ELF-1 (cell line): ENCODE measurements around the gene CCDC187.

Experiments
- DNase-seq: peaks from one replicate; pipeline ENCODE4 v3.0.0-alpha.2; 2016; ENCODE audit warnings: low read depth, low spot score

Gene CCDC187

GRCh38 chr9:136312436-136312835 lies 8.5 kb upstream of the CCDC187 start:
- peak; percentile 34 for DNase-seq

DNA sequence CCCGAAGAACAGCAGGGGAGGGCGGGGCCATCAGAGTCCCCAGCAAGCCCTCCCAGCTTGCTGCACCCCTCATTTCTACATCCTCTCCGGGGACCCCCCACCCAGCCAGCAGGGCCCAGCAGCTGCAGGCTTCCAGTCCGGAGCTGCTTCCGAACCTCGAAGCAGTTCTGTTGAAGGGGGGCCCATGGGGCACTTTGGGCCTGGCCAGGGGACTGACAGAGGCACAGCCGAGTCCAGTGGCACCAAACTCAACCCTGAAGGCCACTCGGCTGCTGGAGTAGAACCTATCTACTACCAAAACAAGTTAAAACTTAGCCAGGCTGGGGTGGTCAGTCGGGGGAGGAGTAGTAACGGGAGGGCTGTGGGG lies 8.1 kb upstream of the CCDC187 start:
- no peak for DNase-seq

- DNase-seq: peak; percentile 80
Observed at GRCh38 chr9:136311051-136312008, 7.4 kb upstream of the CCDC187 start.

- no peak for DNase-seq
Observed at GRCh38 chr9:136310273-136311030, 6.6 kb upstream of the CCDC187 start.

DNA sequence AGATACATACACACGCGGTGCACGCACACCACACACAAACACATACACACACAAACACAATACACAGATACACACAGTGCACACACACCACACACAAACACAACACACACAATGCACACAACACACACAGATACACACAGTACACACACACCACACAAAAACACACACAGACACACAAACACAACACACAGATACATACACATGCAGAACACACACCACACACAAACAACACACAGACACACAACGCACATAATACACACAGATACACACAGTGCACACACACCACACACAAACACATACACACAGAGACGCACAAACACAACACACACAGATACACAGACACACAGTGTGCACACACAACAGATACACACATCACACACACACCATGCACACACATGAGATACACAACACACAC lies 5.9 kb upstream of the CCDC187 start:
- no peak for DNase-seq

- no peak for DNase-seq
Observed at GRCh38 chr9:136309101-136309801, 5.4 kb upstream of the CCDC187 start.

DNA sequence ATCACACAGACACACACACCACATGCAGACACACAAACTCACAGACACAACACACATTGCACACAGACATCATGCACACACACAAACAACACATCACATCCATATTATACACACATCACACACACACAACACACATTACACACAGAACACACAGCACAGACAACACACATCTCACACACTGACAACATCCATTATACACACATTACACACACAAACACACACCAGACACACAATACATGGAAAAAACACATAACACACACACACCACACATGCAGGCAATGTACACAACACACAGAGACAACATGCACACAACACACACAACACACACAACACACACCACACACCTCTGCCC lies 4.8 kb upstream of the CCDC187 start:
- DNase-seq: no peak

- DNase-seq: no peak
Observed at GRCh38 chr9:136308006-136308701, 4.3 kb upstream of the CCDC187 start.

DNA sequence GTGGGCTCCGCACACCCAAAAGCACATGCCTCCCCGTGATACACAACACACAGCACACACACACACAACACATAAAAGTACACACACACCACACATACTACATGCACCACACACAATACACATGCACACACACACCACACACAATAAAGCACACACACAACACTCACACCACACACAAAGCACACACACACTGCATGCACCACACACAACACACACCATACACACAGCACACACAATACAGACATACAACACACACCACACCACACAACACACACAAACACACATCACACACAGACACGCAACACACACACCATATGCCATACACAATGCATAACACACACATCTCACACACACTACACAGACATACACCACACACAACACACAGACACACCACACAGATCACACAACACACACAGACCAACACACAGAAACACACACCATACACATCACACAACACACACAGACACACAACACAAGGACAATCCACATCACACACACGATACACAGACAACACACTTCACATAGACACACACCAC lies 3.4 kb upstream of the CCDC187 start:
- no peak for DNase-seq

DNA sequence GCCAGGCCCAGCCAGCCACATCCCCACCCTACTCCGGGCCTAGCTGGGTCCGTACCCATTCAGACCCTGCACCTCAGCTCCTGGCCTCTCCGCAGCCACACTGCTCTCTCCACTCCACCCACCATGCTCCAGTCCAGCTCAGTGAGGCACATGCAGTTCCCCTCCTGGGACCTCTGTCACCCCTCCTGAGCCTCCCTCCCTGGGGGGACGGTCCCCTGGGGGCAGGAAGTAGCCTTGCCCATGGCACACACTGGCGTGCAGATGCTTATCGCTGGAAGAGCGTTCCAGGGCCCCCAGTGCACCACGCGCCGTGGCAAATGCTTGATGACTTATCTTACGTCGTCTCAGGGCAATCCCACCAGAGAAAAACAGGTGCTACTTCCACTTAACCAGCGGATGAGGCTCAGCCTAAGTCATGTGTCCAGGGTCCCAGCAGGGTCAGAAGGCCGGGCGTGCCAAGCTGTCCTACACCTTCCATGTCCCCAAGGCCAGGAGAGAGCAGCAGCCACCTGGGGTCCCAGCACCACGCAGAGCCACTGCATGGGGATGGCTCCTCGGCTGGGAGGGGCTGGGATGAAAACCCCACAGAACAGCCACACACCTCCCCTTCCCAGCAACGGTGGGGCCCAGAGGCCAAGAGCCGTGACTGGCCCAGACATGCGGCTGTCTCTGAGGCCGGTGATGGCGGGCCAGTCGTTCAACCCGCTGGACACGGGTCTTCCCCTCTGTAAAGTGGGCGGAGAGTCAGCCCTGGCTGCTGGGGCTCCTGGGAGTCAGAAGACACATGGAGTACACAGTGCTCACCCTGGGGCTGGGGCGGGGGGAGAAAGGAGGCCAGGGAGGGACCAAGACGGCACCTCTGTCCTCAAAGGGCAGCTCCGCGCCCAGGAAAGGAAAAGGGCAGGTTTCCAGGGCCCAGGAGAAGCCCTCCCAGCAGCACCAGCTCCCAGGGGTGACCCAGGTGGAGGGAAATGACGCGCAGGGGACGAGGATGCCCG lies 2.6 kb upstream of the CCDC187 start:
- DNase-seq: no peak

DNA sequence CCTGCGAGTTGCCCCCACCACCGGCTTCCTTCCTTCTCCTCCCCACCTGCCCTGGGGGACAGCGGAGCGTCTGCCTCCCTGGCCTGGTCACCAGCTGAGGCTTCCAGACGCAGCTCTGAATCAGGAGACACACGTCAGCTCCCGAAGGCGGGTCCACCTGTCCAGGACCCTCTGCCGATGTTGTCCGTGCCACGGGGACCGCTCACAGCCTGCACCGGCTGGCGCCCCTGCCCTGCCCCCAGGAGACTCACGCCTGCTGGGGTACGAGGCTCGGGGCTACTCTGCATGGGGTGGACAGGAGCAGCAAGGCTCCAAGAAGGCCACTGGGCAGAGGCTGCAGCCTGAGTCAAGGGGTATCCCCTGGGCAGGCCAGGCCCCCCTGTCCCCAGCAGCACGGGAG lies 1.9 kb upstream of the CCDC187 start:
- DNase-seq: no peak

DNA sequence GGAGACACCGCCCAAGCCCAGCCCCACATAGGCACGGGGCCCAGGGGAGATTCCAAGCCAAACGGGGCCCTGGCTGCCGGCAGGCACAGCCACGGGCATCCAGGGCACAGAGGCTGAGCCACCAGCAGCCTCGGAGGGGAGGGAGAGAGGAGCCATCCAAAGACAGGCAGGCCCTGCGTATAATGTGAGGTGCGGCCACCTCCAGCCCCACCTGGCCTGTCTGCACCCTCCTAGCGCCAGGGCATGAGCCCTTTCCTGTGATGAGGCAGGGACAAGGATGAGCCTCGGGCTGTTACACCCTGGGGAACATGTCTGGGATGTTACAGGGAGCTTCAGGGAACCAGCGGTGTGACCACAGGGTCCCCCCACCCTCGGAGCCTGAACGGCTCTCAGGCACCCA lies 1.1 kb upstream of the CCDC187 start:
- no peak for DNase-seq

- DNase-seq: no peak
Observed at GRCh38 chr9:136304456-136304855, 562 bp upstream of the CCDC187 start.

DNA sequence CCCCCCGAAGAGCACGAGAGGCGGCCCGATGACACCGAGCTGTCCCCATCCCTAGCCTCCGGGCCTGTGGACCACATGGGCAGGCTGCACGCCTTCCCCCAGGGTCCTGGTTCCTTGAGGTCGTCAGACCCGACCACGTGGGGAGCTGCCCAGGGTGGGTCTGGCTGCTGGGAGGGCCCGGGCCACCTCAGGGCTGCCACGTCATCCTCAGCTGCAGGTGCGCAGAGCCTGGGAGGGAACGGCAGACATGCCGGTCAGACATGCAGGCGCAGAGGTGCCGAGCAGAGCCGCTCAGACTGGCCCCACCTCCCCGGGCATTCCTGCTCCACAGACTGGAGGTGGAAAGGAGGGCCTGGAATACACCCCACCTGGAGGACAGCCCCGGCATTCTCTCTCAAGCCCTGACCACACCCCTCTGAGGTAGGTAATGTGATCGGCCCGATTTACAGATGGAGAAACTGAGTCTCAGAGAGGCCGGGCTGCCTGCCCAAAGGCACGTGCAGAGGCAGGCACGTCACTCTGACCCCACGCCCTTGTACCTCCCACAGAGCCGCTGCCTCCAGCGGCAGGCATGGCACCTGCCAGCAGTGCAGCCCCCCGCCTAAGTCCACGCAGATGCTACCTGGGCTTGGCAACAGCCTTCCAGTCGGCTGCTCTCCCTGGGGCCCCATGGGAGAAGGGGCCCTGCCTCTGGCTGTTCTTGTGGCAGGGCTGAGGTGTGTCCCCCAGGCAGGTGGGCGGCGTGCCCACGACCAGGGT lies 649 bp downstream of the CCDC187 start:
- no peak for DNase-seq

- DNase-seq: no peak
Observed at GRCh38 chr9:136302527-136302926, 1.4 kb downstream of the CCDC187 start.

DNA sequence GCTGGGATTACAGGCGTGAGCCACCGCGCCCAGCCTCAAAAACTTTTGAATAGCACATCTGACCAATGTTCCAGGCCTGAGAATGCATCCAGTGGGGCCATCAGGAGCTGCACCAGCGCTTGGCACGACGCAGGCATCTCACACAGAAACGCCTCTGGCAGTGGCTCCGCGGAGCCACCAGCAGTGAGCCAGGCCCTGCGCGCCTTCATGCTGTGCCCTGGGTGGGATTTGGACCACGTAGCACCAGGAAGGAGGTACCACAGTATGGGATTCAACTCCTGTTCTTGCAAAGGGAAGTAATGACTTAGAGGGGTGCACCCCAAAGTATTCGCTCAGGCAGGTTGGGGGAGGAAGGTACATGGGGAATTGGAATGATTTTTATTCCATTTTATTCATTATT lies 3.0 kb downstream of the CCDC187 start:
- no peak for DNase-seq

GRCh38 chr9:136300016-136300545 lies 3.8 kb downstream of the CCDC187 start:
- no peak for DNase-seq

DNA sequence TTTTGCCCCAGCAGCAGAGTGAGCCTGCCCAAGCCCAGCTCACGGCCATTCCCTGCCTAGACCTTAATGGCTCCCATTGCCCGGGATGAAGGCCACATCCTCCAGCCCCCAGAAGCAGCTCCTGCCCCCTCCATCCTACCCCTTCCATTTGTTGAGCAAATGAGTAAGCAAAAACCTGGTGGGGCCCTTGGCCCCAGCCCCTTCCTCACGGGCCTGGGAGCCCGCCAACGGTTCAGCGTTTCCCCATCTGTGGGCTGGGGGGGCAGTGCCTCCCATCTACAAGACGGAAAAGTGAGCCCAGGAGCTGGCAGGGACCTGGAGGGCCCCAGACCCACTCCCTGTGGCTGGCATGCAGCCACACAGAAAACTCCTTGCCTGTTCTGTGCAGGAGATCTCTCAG lies 4.4 kb downstream of the CCDC187 start:
- no peak for DNase-seq

- DNase-seq: no peak
Observed at GRCh38 chr9:136299116-136299515, 4.8 kb downstream of the CCDC187 start.
